Hepatocyte (in vitro differentiated cells): Measurements from ENCODE around the gene RER1. TPM values are rescaled to one million over a fixed set of nuclear protein-coding genes. Genes with fewer than 3 reads are reported as not detected.

Source experiments
- DNase-seq: peaks from one replicate; pipeline ENCODE4 v3.0.0-alpha.2; 2016; ENCODE audit warnings: low spot score
- H2AFZ ChIP-seq: fragments of 200-600 bp; sonication (generic); 2 replicates; pipeline ENCODE4 v1.6.0; 2016; ENCODE audit warnings: antibody characterized with exemption, mild to moderate bottlenecking
- H3K27ac ChIP-seq: fragments of 200-600 bp; sonication (generic); 2 replicates; pipeline ENCODE4 v1.5.1; 2016; ENCODE audit warnings: mild to moderate bottlenecking
- H3K27me3 ChIP-seq: fragments of 200-600 bp; sonication (generic); 2 replicates; pipeline ENCODE4 v1.6.1; 2016
- H3K36me3 ChIP-seq: fragments of 200-600 bp; sonication (generic); replicated peaks from 2 replicates; pipeline ENCODE4 v1.5.1; 2016; ENCODE audit warnings: low read depth; ENCODE audit not compliant: insufficient read depth
- H3K4me1 ChIP-seq: fragments of 200-600 bp; sonication (generic); 2 replicates; pipeline ENCODE4 v1.5.1; 2016; ENCODE audit warnings: mild to moderate bottlenecking, moderate library complexity; ENCODE audit not compliant: insufficient read depth
- H3K4me2 ChIP-seq: fragments of 200-600 bp; sonication (generic); 2 replicates; pipeline ENCODE4 v1.6.0; 2016
- H3K4me3 ChIP-seq: fragments of 200-600 bp; sonication (generic); 2 replicates; pipeline ENCODE4 v1.5.1; 2016; ENCODE audit warnings: mild to moderate bottlenecking
- H3K79me2 ChIP-seq: fragments of 200-600 bp; sonication (generic); 2 replicates; pipeline ENCODE4 v1.6.0; 2017; ENCODE audit warnings: mild to moderate bottlenecking
- H3K9me2 ChIP-seq: fragments of 200-600 bp; sonication (generic); replicated peaks from 2 replicates; pipeline ENCODE4 v1.6.0; 2017; ENCODE audit warnings: mild to moderate bottlenecking; ENCODE audit not compliant: insufficient read depth
- H3K9me3 ChIP-seq: fragments of 200-600 bp; sonication (generic); 2 replicates; pipeline ENCODE4 v1.5.1; 2016; ENCODE audit warnings: low read depth, mild to moderate bottlenecking
- H4K20me1 ChIP-seq: fragments of 200-600 bp; sonication (generic); 2 replicates; pipeline ENCODE4 v1.6.0; 2016; ENCODE audit warnings: mild to moderate bottlenecking; ENCODE audit not compliant: insufficient read depth, poor library complexity, severe bottlenecking
- EZH2 ChIP-seq: fragments of 200-600 bp; sonication (generic); IDR thresholded peaks from 2 replicates; pipeline ENCODE4 v1.6.1; 2016; ENCODE audit warnings: antibody characterized with exemption, mild to moderate bottlenecking, borderline replicate concordance
- EZH2phosphoT487 ChIP-seq: fragments of 200-600 bp; sonication (generic); IDR thresholded peaks from one replicate; pipeline ENCODE4 v1.6.1; 2018; ENCODE audit warnings: antibody characterized with exemption, mild to moderate bottlenecking, low read depth, moderate library complexity; ENCODE audit not compliant: unreplicated experiment, severe bottlenecking
- WGBS: methylation state at CpG from one replicate; pipeline ENCODE4 v1.1.6; 2016; ENCODE audit warnings: low lambda C conversion rate; ENCODE audit errors: missing lambda C conversion rate; 5-methylcytosine and 5-hydroxymethylcytosine counted together
- polyA plus RNA-seq: library from polyadenylated mRNA; unstranded; fragments of >200 nt; fragmentation: Nextera tagmentation; extraction: Ambion mirVana; gene quantifications from 2 replicates; pipeline ENCODE4 v1.2.1, GENCODE V29; 2016
- total RNA-seq: library from RNA; depleted of rRNA; stranded (reverse); fragments of >200 nt; gene quantifications from 2 replicates; pipeline ENCODE4 v1.2.3, GENCODE V29; 2014
- TF ChIP-seq, protein P1 (sequence below): fragments of 200-600 bp; sonication (generic); IDR thresholded peaks from 2 replicates; pipeline ENCODE4 v1.5.1; 2016; ENCODE audit warnings: antibody characterized with exemption, mild to moderate bottlenecking; ENCODE audit not compliant: poor library complexity

Gene RER1
- total and polyA plus RNA-seq, 2 experiments from 2014 or later, result 123 to 237 TPM

DNA sequence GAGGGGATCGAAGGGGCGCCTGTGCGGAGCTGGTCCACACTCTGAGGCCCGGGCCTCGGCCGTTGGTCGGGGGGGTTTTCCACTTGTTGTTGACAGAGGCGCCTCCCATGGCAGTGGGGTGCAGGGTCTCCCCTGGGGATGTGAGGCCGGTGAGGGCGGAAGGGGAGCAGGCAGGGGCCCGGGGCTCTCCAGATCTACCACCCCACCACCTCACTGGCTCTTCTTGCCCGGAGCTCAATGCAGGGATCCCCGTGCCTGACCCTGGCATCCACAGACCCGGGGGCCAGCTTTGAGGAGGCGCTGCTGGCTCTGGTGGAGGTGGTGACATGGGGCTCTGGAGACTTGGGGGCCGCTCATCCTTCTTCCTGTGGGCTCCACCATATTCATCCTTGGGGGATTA is 27.8 kb downstream of the RER1 start:
- Histone ChIP-seq H3K36me3 (no peaks in the 10 kb centered on the region), H3K4me3 (no peak overlapping the region), H3K4me1 (peaks cover 9% of the 10 kb centered on the region), H3K9me3 (no peaks in the 10 kb centered on the region), H3K27ac (no peak overlapping the region), H3K4me2 (no peak overlapping the region), H3K9me2 (no peaks in the 10 kb centered on the region), H3K79me2 (no peaks in the 10 kb centered on the region), H4K20me1 (no peaks in the 10 kb centered on the region), H2AFZ (no peak overlapping the region), H3K27me3 (peaks cover 4% of the 10 kb centered on the region)
- TF ChIP-seq EZH2 (no peak), EZH2phosphoT487 (no peak)
- TF ChIP-seq, protein P1, sequence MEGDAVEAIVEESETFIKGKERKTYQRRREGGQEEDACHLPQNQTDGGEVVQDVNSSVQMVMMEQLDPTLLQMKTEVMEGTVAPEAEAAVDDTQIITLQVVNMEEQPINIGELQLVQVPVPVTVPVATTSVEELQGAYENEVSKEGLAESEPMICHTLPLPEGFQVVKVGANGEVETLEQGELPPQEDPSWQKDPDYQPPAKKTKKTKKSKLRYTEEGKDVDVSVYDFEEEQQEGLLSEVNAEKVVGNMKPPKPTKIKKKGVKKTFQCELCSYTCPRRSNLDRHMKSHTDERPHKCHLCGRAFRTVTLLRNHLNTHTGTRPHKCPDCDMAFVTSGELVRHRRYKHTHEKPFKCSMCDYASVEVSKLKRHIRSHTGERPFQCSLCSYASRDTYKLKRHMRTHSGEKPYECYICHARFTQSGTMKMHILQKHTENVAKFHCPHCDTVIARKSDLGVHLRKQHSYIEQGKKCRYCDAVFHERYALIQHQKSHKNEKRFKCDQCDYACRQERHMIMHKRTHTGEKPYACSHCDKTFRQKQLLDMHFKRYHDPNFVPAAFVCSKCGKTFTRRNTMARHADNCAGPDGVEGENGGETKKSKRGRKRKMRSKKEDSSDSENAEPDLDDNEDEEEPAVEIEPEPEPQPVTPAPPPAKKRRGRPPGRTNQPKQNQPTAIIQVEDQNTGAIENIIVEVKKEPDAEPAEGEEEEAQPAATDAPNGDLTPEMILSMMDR, result no peak
- WGBS, result 89% methylated on average over 16 of the region's 16 CpGs
- DNase-seq, result no peak

DNA sequence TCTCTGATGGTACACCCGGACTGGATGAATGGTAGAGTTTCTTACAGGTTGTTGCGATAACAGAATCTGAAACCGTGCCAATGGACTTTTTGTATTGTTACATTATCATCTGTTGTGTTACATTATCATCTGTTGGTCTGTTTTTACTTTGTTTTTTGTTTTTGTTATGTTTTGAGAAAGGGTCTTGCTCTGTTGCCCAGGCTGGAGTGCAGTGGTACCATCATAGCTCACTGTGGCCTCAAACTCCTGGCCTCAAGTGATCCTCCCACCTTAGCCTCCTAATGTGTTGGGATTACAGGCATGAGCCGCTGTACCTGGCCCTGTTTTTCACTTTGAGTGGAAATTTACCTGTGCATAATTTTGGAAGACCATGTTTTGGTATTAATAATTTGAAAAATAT is 30.9 kb downstream of the RER1 start:
- no peak overlapping the region for H3K27ac ChIP-seq
- H3K4me2 ChIP-seq, result no peak overlapping the region
- H3K9me3 ChIP-seq, result no peaks in the 10 kb centered on the region
- no peaks in the 10 kb centered on the region for H3K79me2 ChIP-seq
- WGBS, result 93% methylated on average over 4 of the region's 4 CpGs
- H2AFZ ChIP-seq, result no peak overlapping the region
- peaks cover 4% of the 10 kb centered on the region for H3K27me3 ChIP-seq
- H3K4me3 ChIP-seq, result no peak overlapping the region
- no peaks in the 10 kb centered on the region for H3K36me3 ChIP-seq
- H4K20me1 ChIP-seq, result no peaks in the 10 kb centered on the region
- TF ChIP-seq EZH2 (no peak), EZH2phosphoT487 (no peak)
- TF ChIP-seq, protein P1, result no peak
- DNase-seq, result no peak
- no peaks in the 10 kb centered on the region for H3K9me2 ChIP-seq
- no peaks in the 10 kb centered on the region for H3K4me1 ChIP-seq

DNA sequence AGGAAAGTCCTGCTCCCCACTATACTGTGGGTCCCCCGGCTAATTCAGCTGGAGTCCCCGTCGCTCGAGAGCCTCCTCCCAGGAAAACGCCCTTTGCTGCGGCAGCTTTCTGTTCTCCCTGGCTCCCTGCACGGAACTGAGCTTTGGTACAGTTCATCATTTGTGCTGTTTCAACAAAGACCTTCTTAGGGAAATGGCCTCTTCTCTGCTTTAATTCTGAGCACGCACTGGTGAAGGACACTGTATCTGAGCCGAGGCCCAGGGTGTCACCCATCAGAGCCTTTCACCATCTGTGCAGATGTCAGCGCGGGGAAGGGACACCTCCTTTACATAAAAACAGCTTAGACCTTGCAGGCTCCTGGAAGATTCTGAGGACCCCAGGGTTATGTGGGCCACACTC is 34.3 kb downstream of the RER1 start:
- Histone ChIP-seq H3K4me1 (no peaks in the 10 kb centered on the region), H4K20me1 (no peaks in the 10 kb centered on the region), H3K9me2 (no peaks in the 10 kb centered on the region), H3K27me3 (no peaks in the 10 kb centered on the region), H3K9me3 (no peaks in the 10 kb centered on the region), H3K36me3 (no peaks in the 10 kb centered on the region), H3K79me2 (no peaks in the 10 kb centered on the region), H2AFZ (no peak overlapping the region), H3K27ac (no peak overlapping the region), H3K4me3 (no peak overlapping the region), H3K4me2 (no peak overlapping the region)
- DNase-seq, result no peak
- 90% methylated on average over 11 of the region's 11 CpGs for WGBS
- TF ChIP-seq EZH2 (no peak), EZH2phosphoT487 (no peak)
- TF ChIP-seq, protein P1, result no peak

DNA sequence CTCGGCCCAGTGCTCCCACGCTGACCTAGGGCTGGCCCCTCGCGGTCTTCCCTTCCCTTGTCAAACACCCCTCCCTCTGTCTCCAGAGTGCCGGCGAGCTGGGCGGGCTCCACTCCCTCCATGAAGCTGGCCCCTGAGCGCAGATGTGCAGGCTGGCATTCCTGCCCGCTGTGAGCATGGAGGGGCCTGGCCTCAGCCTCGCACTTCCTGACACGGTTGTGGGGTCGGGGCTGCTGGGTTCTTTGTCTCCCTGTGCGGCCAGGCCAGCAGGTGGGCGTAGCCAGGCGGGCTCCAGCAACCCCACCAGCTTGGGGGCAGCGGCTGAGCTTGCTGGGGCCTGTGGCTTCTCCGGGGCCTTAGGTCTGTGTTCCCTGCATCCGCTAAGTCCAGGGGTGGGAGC is 34.9 kb downstream of the RER1 start:
- H3K4me1 ChIP-seq, result no peaks in the 10 kb centered on the region
- H3K79me2 ChIP-seq, result no peaks in the 10 kb centered on the region
- H3K27ac ChIP-seq, result no peak overlapping the region
- H3K9me3 ChIP-seq, result no peaks in the 10 kb centered on the region
- H3K27me3 ChIP-seq, result no peaks in the 10 kb centered on the region
- H4K20me1 ChIP-seq, result no peaks in the 10 kb centered on the region
- no peak for DNase-seq
- H3K4me2 ChIP-seq, result no peak overlapping the region
- H2AFZ ChIP-seq, result no peak overlapping the region
- no peaks in the 10 kb centered on the region for H3K36me3 ChIP-seq
- WGBS, result 82% methylated on average over 17 of the region's 18 CpGs
- no peak overlapping the region for H3K4me3 ChIP-seq
- TF ChIP-seq, protein P1, result no peak
- H3K9me2 ChIP-seq, result no peaks in the 10 kb centered on the region
